Measurements from ENCODE around the gene DGKQ.
"Not testable (repeated sequence)": the region's sequence is repeated elsewhere in the genome, so short reads cannot be mapped to it uniquely, and the experiment has no call there.

The DGKQ gene

DNA sequence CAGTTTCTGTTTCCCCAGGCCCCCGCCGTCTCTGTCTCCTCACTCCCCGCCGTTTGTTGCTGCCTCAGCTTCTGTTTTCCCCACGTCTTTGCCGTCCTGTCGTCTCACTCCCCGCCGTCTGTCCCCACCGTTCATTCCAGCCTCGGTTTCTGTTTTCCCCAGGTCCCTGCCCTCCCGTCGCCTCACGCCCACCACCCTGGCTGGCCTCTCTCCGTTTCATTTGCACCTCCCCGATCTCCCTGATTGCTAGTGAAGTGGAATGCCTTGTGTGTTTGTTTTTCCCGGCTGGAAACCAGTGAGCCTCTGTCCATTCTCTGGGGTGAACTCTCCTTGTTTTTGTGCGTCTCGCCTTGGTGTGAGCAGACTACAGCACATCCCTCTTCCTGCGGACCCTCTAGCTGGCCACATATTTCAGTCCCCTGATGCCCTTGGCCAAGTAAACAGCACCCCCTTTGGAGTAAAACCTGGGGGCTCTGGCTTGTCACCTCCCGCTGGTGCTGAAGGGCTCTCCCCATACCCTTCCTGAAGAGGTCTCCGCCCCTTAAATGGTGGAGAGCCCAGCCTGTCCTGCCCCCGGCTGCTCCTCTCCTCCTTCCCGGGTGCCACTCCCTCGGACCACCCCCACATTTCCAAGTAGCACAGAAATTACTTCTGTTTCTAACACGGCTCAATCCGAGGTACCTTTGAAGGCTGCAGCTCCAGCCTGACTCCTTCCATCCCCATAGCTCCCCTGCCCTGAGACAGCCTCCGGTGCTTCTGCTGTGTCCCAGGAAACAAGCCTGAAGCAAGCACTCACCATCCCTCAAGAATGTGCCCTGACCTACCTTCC is 27.9 kb downstream of the DGKQ start:
- DNase-seq (ENCODE audit: extremely low read depth, low read depth): no peak
- TF ChIP-seq, protein P1, sequence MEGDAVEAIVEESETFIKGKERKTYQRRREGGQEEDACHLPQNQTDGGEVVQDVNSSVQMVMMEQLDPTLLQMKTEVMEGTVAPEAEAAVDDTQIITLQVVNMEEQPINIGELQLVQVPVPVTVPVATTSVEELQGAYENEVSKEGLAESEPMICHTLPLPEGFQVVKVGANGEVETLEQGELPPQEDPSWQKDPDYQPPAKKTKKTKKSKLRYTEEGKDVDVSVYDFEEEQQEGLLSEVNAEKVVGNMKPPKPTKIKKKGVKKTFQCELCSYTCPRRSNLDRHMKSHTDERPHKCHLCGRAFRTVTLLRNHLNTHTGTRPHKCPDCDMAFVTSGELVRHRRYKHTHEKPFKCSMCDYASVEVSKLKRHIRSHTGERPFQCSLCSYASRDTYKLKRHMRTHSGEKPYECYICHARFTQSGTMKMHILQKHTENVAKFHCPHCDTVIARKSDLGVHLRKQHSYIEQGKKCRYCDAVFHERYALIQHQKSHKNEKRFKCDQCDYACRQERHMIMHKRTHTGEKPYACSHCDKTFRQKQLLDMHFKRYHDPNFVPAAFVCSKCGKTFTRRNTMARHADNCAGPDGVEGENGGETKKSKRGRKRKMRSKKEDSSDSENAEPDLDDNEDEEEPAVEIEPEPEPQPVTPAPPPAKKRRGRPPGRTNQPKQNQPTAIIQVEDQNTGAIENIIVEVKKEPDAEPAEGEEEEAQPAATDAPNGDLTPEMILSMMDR (IDR thresholded peaks at IDR 0.05; ENCODE audit: low read depth, low read length): no peak

DNA sequence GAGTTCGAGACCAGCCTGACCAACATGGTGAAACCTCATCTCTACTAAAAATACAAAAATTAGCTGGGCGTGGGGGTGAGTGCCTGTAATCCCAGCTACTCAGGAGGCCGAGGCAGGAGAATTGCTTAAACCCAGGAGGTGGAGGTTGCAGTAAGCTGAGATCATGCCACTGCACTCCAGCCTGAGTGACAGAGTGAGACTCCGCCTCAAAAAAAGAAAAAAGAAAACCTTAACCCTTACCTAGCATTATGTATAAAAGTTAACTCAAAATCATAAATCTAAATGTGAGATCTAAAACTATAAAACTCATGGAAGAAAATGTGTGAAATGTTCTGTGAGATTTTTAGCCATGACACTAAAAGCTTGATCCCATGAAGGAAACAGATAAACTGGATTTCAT is 33.9 kb downstream of the DGKQ start:
- not testable (repeated sequence) for DNase-seq (ENCODE audit: extremely low read depth, low read depth)

DNA sequence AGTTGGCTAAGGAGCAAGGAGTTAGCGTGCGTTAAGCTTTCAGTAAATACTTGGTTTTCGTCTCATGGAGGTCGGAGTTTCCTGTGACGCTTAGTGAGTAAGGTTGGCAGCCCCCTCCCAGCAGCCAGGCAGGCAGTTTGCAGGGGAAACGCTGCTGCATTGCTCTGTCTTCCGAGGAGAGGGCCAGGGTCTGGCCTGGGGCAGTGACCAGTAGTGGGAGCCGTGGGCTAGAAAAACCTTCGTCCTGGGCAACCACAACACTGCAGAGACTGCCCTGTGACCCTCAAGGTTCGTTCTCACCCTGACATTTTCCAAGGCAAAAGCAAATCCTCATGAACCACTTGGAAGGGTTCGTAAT is 40.7 kb downstream of the DGKQ start:
- TF ChIP-seq, protein P1 (IDR thresholded peaks at IDR 0.05; ENCODE audit: low read depth, low read length): no peak; the same call in 1 of the 2 replicates
- no peak for DNase-seq (ENCODE audit: extremely low read depth, low read depth)

DNA sequence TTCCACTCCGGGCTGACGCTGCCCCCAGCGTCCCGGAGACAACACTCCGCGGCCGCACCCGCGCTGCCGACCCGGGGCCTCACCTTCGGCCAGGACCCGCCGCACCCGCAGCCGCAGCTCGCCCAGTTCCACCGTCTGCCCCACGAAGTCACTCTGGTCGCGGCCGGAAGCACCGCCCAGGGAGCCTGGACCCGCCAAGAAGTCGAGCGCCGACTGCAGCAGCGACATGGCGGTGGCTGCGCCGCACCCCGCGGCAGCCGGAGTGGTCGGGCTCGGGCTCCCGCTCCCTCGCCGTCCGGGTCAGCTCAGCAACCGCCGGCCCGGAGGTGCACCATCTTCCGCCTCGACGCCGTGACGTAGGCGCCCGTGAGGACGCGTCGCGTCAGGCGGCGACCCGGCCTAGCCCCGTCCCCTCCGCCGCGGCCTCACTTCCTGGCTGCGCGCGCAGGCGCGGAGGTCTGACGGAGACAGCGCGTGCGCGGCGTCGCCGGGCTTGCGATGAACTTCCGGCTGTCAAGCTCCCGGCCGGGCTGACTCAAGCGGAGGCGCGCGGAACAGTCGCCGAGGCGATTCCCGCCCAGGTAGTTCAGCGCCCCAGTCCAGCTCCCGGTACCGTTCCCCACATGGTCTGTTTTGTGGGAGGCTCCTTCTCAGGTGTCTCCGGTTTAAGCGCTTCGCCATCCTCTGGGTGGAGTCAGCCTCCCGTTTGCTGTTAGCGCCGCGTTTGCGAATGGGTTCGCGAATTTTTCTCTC is 41.2 kb downstream of the DGKQ start, which contains the start of the genes GAK and TMEM175:
GAK (minus strand) TSS at position 357 of the 753 bp plus-strand sequence; CDS start at position 228, 129 bp downstream.
TMEM175 (plus strand) TSS at position 501 of the 753 bp plus-strand sequence. CDS start 15,280 bp downstream, outside the sequence.
- DNase-seq (ENCODE audit: extremely low read depth, low read depth): peak; percentile 88
- TF ChIP-seq, protein P1 (IDR thresholded peaks at IDR 0.05; ENCODE audit: low read depth, low read length): no peak

DNA sequence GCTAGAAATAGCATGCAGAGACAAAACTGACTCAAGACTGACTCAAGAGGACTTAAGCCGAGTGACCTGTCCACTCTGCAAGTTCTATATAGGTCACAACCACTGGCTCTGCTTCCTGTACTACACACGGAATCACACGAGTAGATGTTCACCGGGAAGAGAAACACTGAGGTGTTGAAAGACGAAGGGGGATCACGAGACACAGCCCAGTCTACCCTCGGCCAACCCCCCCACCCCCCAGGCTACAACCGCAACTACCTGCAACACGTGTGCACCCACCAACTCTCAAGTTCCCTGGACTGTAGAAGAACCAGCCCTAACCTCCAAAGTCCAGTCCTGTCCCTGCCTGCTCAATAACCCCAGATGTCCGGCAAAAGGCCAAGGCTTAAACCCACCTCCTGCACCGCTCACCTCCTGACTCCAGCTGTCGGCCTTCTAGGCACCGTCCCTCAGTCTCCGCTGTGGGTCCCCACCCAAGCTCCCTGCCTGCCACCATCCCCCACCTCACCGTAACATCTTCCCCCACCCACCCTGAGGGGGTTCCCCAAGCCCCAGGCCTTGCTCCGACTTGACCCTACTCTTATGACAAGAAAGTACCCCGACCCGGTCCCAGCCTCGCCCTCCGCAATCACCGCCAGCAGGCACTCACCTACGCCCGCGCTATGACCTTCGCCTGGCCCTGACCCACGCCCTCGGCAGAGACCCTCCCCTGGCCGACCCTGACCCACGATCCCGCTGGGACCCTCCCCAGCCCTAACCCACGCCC is 42.0 kb downstream of the DGKQ start:
- TF ChIP-seq, protein P1 (IDR thresholded peaks at IDR 0.05; ENCODE audit: low read depth, low read length): no peak
- no peak for DNase-seq (ENCODE audit: extremely low read depth, low read depth)

DNA sequence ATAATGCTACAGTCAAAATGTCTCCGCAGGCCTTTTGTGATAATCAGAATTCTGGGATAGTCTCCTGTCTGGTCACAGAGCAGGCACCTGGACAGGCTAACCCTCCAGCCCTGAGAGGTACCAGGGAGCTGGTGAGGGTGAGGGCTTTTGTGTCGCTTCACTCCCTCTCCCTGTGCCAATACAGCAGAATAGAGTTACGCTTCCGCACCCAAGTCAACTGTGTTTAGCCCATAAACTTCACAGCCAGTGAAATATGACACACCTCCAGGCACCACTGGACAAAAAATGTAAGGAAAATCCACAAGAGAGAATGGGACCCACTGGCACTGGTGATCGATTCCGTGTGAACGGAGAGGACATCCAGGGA is 42.6 kb downstream of the DGKQ start:
- DNase-seq (ENCODE audit: extremely low read depth, low read depth): no peak
- TF ChIP-seq, protein P1 (IDR thresholded peaks at IDR 0.05; ENCODE audit: low read depth, low read length): no peak

DNA sequence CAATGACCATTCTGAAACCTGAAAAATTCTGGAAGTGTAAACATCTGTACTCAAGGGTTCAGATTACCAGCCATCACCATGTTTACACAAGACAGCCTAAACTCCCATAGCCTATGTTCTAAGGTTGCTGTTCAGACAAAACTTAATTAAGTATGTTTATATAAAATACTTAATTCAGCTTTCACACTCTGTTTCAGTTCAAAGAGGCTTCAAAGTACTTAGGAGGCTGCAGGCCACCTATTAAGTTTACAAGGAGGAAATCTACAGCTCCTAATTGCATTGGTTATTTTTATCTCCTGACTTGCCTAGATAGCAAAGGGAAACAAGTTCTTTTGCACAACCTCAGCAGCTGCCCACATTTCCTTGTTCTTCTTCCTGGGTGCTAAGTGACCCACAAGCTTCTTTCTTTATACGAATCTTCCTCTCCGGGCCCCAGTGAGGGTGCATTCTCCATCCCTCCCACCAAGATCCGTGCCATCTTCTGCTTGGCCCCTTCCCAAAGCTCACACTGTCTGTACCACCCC is 43.3 kb downstream of the DGKQ start:
- DNase-seq (ENCODE audit: extremely low read depth, low read depth): no peak
- TF ChIP-seq, protein P1 (IDR thresholded peaks at IDR 0.05; ENCODE audit: low read depth, low read length): no peak

Measured in AG09319 (cell line).